Tibial nerve (tissue), 4 donors: ENCODE data around the gene DDX39A. TPM values are rescaled to one million over a fixed set of nuclear protein-coding genes. Genes with fewer than 3 reads are reported as not detected.

Experiments
- DNase-seq, 2 donors: peaks; one replicate each; pipeline ENCODE4 v3.0.0-alpha.2; 2019; ENCODE audit warnings: low spot score in 2 of 2
- H3K27ac ChIP-seq, 4 donors: fragments of 200-600 bp; sonication (generic) in 3 of 4; one replicate each; pipeline ENCODE4 v1.5.1; 2017 to 2019; ENCODE audit warnings: mild to moderate bottlenecking in 1 of 4
- H3K27me3 ChIP-seq, 2 donors: fragments of 200-600 bp; sonication (generic) in 1 of 2; one replicate each; pipeline versions ENCODE4 v1.5.1 to v1.6.0; 2017 to 2019
- H3K36me3 ChIP-seq, 3 donors: fragments of 200-600 bp; sonication (generic); one replicate each; pipeline ENCODE4 v1.5.1; 2018 to 2019
- H3K4me1 ChIP-seq, 4 donors: fragments of 200-600 bp; sonication (generic) in 3 of 4; one replicate each; pipeline ENCODE4 v1.5.1; 2017 to 2019
- H3K4me3 ChIP-seq, 4 donors: fragments of 200-600 bp; sonication (generic) in 3 of 4; one replicate each; pipeline ENCODE4 v1.5.1; 2017 to 2019; ENCODE audit warnings: mild to moderate bottlenecking in 1 of 4, moderate library complexity in 1 of 4
- H3K9me3 ChIP-seq, 4 donors: fragments of 200-600 bp; sonication (generic) in 3 of 4; one replicate each; pipeline ENCODE4 v1.5.1; 2017 to 2019
- CTCF ChIP-seq, 5 experiments: fragments of 200-600 bp in 3 of 5; fragments of 450-650 bp in 2 of 5; sonication (generic) in 3 of 5; IDR thresholded peaks; one replicate each; pipeline ENCODE4 v1.5.1; 2016 to 2019; ENCODE audit warnings: antibody characterized with exemption in 5 of 5, mild to moderate bottlenecking in 3 of 5, moderate library complexity in 2 of 5
- EP300 ChIP-seq, 2 donors: sonication (generic); formaldehyde crosslinking; IDR thresholded peaks; one replicate each; pipeline ENCODE4 v1.6.1; 2017; ENCODE audit warnings: antibody characterized with exemption in 2 of 2, mild to moderate bottlenecking in 1 of 2
- POLR2A ChIP-seq, 2 donors: fragments of 450-650 bp; IDR thresholded peaks; one replicate each; pipeline ENCODE4 v1.6.1; 2017; ENCODE audit warnings: antibody characterized with exemption in 2 of 2, mild to moderate bottlenecking in 2 of 2, moderate library complexity in 2 of 2
- WGBS, 2 donors: methylation state at CpG; one replicate each; pipeline ENCODE4 v1.1.5; 2018; 5-methylcytosine and 5-hydroxymethylcytosine counted together
- total RNA-seq, 4 donors: library from RNA; depleted of rRNA; stranded (reverse); fragments of >200 nt; gene quantifications; one replicate each; pipeline ENCODE4 v1.1.0, GENCODE V29; 2016

DDX39A gene
- total RNA-seq, 4 donors from 2014 or later: 60.7 to 136 (median 92.6) TPM

GRCh38 chr19:14379294-14380065, 39.7 kb downstream of the DDX39A start:
- Histone ChIP-seq H3K27me3 (no peaks in the 10 kb centered on the region), H3K27ac (peak overlapping the region in 2 of 4 donors; percentile 85 to 92), H3K4me3 (no peak overlapping the region), H3K4me1 (peaks cover 0 to 71% (median 24%) of the 10 kb centered on the region in 4 donors), H3K9me3 (no peaks in the 10 kb centered on the region), H3K36me3 (no peaks in the 10 kb centered on the region)
- 51 to 64% methylated on average over 9 of the region's 9 CpGs for WGBS, 2 donors
- TF ChIP-seq CTCF (IDR thresholded peaks at IDR 0.05) (no peak), POLR2A (IDR thresholded peaks at IDR 0.05) (no peak), EP300 (IDR thresholded peaks at IDR 0.05) (no peak)
- DNase-seq: no peak

GRCh38 chr19:14378890-14379289, 40.3 kb downstream of the DDX39A start:
- no peaks in the 10 kb centered on the region for H3K27me3 ChIP-seq
- peaks cover 0 to 65% (median 22%) of the 10 kb centered on the region in 4 donors for H3K4me1 ChIP-seq
- DNase-seq: no peak
- no peak overlapping the region for H3K4me3 ChIP-seq
- peak overlapping the region in 2 of 4 donors; percentile 14 to 24 for H3K27ac ChIP-seq
- 69 to 75% methylated on average over 4 of the region's 4 CpGs for WGBS, 2 donors
- H3K9me3 ChIP-seq: no peaks in the 10 kb centered on the region
- H3K36me3 ChIP-seq: no peaks in the 10 kb centered on the region
- no peak for TF ChIP-seq CTCF (IDR thresholded peaks at IDR 0.05)
- TF ChIP-seq EP300 (IDR thresholded peaks at IDR 0.05): no peak
- TF ChIP-seq POLR2A (IDR thresholded peaks at IDR 0.05): no peak

- Histone ChIP-seq H3K4me1 (peaks cover 0 to 55% (median 19%) of the 10 kb centered on the region in 4 donors), H3K4me3 (no peak overlapping the region), H3K27me3 (no peaks in the 10 kb centered on the region), H3K27ac (no peak overlapping the region), H3K36me3 (no peaks in the 10 kb centered on the region), H3K9me3 (no peaks in the 10 kb centered on the region)
- 64 to 77% methylated on average over 13 of the region's 13 CpGs for WGBS, 2 donors
- TF ChIP-seq CTCF (IDR thresholded peaks at IDR 0.05) (no peak), POLR2A (IDR thresholded peaks at IDR 0.05) (no peak), EP300 (IDR thresholded peaks at IDR 0.05) (no peak)
- DNase-seq: no peak
These were observed 41.2 kb downstream of the DDX39A start for GRCh38 chr19:14377883-14378328.

- H3K36me3 ChIP-seq: no peaks in the 10 kb centered on the region
- no peak for DNase-seq
- peaks cover 0 to 45% (median 25%) of the 10 kb centered on the region in 4 donors for H3K4me1 ChIP-seq
- peak overlapping the region in 3 of 4 donors; percentile 61 to 80 (median 77) for H3K27ac ChIP-seq
- TF ChIP-seq CTCF (IDR thresholded peaks at IDR 0.05) (no peak), EP300 (IDR thresholded peaks at IDR 0.05) (no peak), POLR2A (IDR thresholded peaks at IDR 0.05) (no peak)
- no peak overlapping the region for H3K4me3 ChIP-seq
- no peaks in the 10 kb centered on the region for H3K9me3 ChIP-seq
- H3K27me3 ChIP-seq: no peaks in the 10 kb centered on the region
- WGBS, 2 donors: 24 to 55% methylated on average over 10 to 17 of the region's 17 CpGs
These were observed 43.4 kb downstream of the DDX39A start for GRCh38 chr19:14375582-14376291.
